Neural cell (in vitro differentiated cells): Measurements from ENCODE around the gene C5AR1.

ENCODE experiments used
- CTCF ChIP-seq: fragments of 450-650 bp; IDR thresholded peaks from 2 replicates; pipeline ENCODE4 v1.5.1; 2014; ENCODE audit warnings: antibody characterized with exemption, mild to moderate bottlenecking, moderate library complexity; ENCODE audit not compliant: poor library complexity, severe bottlenecking
- EZH2 ChIP-seq: fragments of 200-600, 300-800 bp; shearing (Covaris generic), sonication (generic); IDR thresholded peaks from 2 replicates; pipeline ENCODE4 v1.6.1; 2014; ENCODE audit warnings: antibody characterized with exemption, low read length, borderline replicate concordance, mild to moderate bottlenecking; ENCODE audit not compliant: insufficient read depth, poor library complexity, severe bottlenecking
- POLR2AphosphoS5 ChIP-seq: IDR thresholded peaks from 2 replicates; pipeline ENCODE4 v1.6.1; 2012
- SMC3 ChIP-seq: fragments of 450-650 bp; conservative IDR thresholded peaks from 2 replicates; pipeline ENCODE4 v1.6.1; 2014; ENCODE audit warnings: antibody characterized with exemption, mild to moderate bottlenecking, moderate library complexity; ENCODE audit not compliant: poor library complexity
- TAF1 ChIP-seq: IDR thresholded peaks from 2 replicates; pipeline ENCODE4 v1.6.1; 2012; ENCODE audit warnings: low read depth

- TF ChIP-seq CTCF (no peak), TAF1 (no peak), SMC3 (no peak), EZH2 (no peak), POLR2AphosphoS5 (no peak)
These were observed 5.6 kb downstream of the C5AR1 start for GRCh38 chr19:47315125-47315821.
